Metanephros (tissue), 1 donor: ENCODE measurements around the gene FJX1. TPM values are rescaled to one million over a fixed set of nuclear protein-coding genes. Genes with fewer than 3 reads are reported as not detected.

Experiments used
- total RNA-seq: library from RNA; depleted of rRNA; stranded (reverse); fragments of >200 nt; gene quantifications from one replicate; pipeline ENCODE4 v1.2.3, GENCODE V29; 2014

The FJX1 gene
- total RNA-seq = 16.4 TPM

GRCh38 chr11:35617687-35618496 is at the start of gene FJX1:
Gene FJX1, plus strand, starts transcription at chr11:35618460. Its CDS starts 177 bp downstream, at chr11:35618637.

GRCh38 chr11:35662649-35663407 is 44.6 kb downstream of the FJX1 start, which contains the start of gene TRIM44:
Gene TRIM44, plus strand, starts transcription at chr11:35662775. Its CDS starts 337 bp downstream, at chr11:35663112.

Other genes starting within 250 kb of the FJX1 start
- 0.88 TPM for gene SLC1A2, start 198.9 kb upstream of the FJX1 start, total RNA-seq
- 18.7 TPM for gene PAMR1, start 92.8 kb upstream of the FJX1 start, total RNA-seq
- gene TRIM44, start 44.3 kb downstream of the FJX1 start, total RNA-seq = 18.5 TPM